Adrenal gland (tissue), 12 donors: ENCODE results near the gene MFNG. TPM values are rescaled to one million over a fixed set of nuclear protein-coding genes. Genes with fewer than 3 reads are reported as not detected.

ENCODE experiments used
- DNase-seq, 7 donors: peaks; one replicate each; pipeline ENCODE4 v3.0.0-alpha.2; 2019 to 2020
- H3K27ac ChIP-seq, 5 donors: fragments of 200-600 bp; sonication (generic) in 4 of 5; 1 replicate in 3 of 5; 2 replicates in 2 of 5; pipeline versions ENCODE4 v1.5.1 to v1.8.0; 2016 to 2020; ENCODE audit warnings: mild to moderate bottlenecking in 1 of 5
- H3K27me3 ChIP-seq: fragments of 200-600 bp; 2 replicates; pipeline ENCODE4 v1.8.0; 2021
- H3K36me3 ChIP-seq, 2 donors: fragments of 200-600 bp; replicated peaks in 1 of 2; 1 replicate in 1 of 2; 2 replicates in 1 of 2; pipeline versions ENCODE4 v1.5.1 to v1.8.0; 2018 to 2022
- H3K4me1 ChIP-seq, 2 donors: fragments of 200-600 bp; replicated peaks in 1 of 2; 1 replicate in 1 of 2; 2 replicates in 1 of 2; pipeline versions ENCODE4 v1.5.1 to v1.8.0; 2018 to 2021
- H3K4me3 ChIP-seq, 4 donors: fragments of 200-600 bp; sonication (generic) in 3 of 4; one replicate each; pipeline ENCODE4 v1.5.1; 2016 to 2018
- H3K9me3 ChIP-seq, 3 donors: fragments of 200-600 bp; sonication (generic) in 1 of 3; replicated peaks in 1 of 3; 1 replicate in 2 of 3; 2 replicates in 1 of 3; pipeline versions ENCODE4 v1.5.1 to v1.8.0; 2016 to 2021
- POLR2A ChIP-seq, 2 donors: fragments of 450-650 bp; IDR thresholded peaks; one replicate each; pipeline ENCODE4 v1.6.1; 2017; ENCODE audit warnings: antibody characterized with exemption in 2 of 2, mild to moderate bottlenecking in 2 of 2, moderate library complexity in 1 of 2
- WGBS, 4 donors: extraction: QIAGEN DNeasy Blood & Tissue Kit in 2 of 4; methylation state at CpG; one replicate each; pipeline versions ENCODE4 v1.1.5 to v1.1.7; 2013 to 2017; 5-methylcytosine and 5-hydroxymethylcytosine counted together
- intact Hi-C, 2 donors: fragments of 100-400 bp; cut with DNase I; formaldehyde crosslinking; loops; one replicate each; pipeline versions ENCODE4 v1.14.1 to v1.15.0; 2022 to 2023
- polyA plus RNA-seq, 3 donors: library from polyadenylated mRNA; stranded (reverse); fragments of 200-250 nt in 2 of 3; fragments of 350-450 nt in 1 of 3; fragmentation: Illumina TruSeq in 1 of 3; extraction: RNeasy Lipid Tissue Mini Kit (QIAGEN cat#74804) in 1 of 3; gene quantifications; one replicate each; pipeline ENCODE4 v1.2.3, GENCODE V29; 2013 to 2014
- total RNA-seq, 9 donors: library from RNA; depleted of rRNA in 4 of 9; stranded (reverse); fragments of >200 nt in 4 of 9; fragments of 120-200 nt in 1 of 9; fragmentation: NEBNext Ultra II Directional in 1 of 9; extraction: Animal tissue kit (Norgen Biotek cat#: 25700) in 1 of 9; gene quantifications; one replicate each; pipeline versions ENCODE4 v1.1.0 to v1.2.4, GENCODE V29; 2013 to 2023
- TF ChIP-seq, protein P1 (sequence below), 6 experiments: fragments of 450-650 bp in 4 of 6; fragments of 200-600 bp in 2 of 6; sonication (generic) in 1 of 6; IDR thresholded peaks; 1 replicate in 5 of 6; 2 replicates in 1 of 6; pipeline versions ENCODE4 v1.5.1 to v1.8.0; 2016 to 2021; ENCODE audit warnings: antibody characterized with exemption in 6 of 6, mild to moderate bottlenecking in 2 of 6, moderate library complexity in 1 of 6
- donor health status: healthy with polysubstance abuse.
- donor health status: Bipolar disorder and iron deficiency.
- donor health status: DM: yes; HTN: yes; CAD: no.
- donor health status: DM: no; HTN: no; CAD: no.
- donor health status: DM: no; HTN: no; CAD: no.
- donor health status: DM: yes; HTN: yes; CAD: no.

The MFNG gene
- total and polyA plus RNA-seq, 12 donors, result 4.0 to 27.6 (median 17.9) TPM

DNA sequence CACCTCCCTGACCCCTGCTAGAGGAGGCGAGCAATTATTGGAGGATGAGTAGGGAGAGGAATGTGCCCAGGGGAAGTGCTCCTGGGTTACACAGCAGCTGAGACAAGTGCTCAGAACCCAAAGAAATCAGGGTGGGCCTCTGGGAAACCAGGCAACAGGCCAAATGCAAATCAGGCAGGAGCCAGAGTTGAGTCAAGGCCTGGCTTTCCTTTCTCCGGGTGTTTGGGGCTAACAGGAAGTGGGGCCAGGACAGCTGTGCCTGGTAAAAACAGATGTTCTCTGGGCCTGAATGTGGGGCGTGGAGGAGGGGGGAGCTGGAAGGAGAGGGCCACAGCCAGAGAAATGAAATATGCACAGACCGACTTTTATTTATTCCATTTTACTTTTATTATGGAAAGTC is 22.0 kb downstream of the MFNG start:
- Histone ChIP-seq H3K4me3 (no peak overlapping the region), H3K9me3 (no peaks in the 10 kb centered on the region), H3K27me3 (no peaks in the 10 kb centered on the region), H3K27ac (no peak overlapping the region), H3K36me3 (no peaks in the 10 kb centered on the region), H3K4me1 (no peaks in the 10 kb centered on the region)
- intact Hi-C loops, result no loop called here
- DNase-seq, result no peak
- TF ChIP-seq, protein P1, sequence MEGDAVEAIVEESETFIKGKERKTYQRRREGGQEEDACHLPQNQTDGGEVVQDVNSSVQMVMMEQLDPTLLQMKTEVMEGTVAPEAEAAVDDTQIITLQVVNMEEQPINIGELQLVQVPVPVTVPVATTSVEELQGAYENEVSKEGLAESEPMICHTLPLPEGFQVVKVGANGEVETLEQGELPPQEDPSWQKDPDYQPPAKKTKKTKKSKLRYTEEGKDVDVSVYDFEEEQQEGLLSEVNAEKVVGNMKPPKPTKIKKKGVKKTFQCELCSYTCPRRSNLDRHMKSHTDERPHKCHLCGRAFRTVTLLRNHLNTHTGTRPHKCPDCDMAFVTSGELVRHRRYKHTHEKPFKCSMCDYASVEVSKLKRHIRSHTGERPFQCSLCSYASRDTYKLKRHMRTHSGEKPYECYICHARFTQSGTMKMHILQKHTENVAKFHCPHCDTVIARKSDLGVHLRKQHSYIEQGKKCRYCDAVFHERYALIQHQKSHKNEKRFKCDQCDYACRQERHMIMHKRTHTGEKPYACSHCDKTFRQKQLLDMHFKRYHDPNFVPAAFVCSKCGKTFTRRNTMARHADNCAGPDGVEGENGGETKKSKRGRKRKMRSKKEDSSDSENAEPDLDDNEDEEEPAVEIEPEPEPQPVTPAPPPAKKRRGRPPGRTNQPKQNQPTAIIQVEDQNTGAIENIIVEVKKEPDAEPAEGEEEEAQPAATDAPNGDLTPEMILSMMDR (IDR thresholded peaks at IDR 0.05), result no peak
- no peak for TF ChIP-seq POLR2A (IDR thresholded peaks at IDR 0.05)
- 38 to 45% (median 44%) methylated on average over 4 of the region's 4 CpGs for WGBS, 4 donors

DNA sequence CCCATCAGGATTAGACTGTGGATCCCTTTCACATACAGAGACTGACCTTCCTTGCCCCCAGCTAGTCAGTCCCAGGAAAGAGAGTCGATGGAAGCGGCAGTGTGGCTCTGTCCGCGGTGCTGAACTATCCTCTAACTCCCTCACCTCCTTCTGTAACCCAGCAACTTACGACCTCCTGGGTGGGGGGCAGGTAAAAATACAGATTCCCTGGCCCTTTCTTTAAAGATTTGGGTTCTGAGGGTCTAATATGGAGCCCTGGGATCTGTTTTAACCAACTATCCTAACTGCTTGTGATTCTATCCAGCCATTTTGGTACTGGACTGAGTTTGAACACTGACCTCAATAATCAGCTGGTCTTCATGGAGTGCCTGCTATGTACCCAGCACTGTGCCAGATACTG is 23.2 kb downstream of the MFNG start:
- no peaks in the 10 kb centered on the region for H3K36me3 ChIP-seq
- DNase-seq, result peak in 3 of 7 donors; percentile 31 to 48 (median 45)
- no peaks in the 10 kb centered on the region for H3K27me3 ChIP-seq
- no peaks in the 10 kb centered on the region for H3K9me3 ChIP-seq
- TF ChIP-seq, protein P1 (IDR thresholded peaks at IDR 0.05), result no peak
- no peak for TF ChIP-seq POLR2A (IDR thresholded peaks at IDR 0.05)
- intact Hi-C loops, result no loop called here
- no peak overlapping the region for H3K27ac ChIP-seq
- H3K4me1 ChIP-seq, result no peaks in the 10 kb centered on the region
- WGBS, 4 donors, result 7 to 27% (median 18%) methylated on average over 5 of the region's 5 CpGs
- H3K4me3 ChIP-seq, result no peak overlapping the region

DNA sequence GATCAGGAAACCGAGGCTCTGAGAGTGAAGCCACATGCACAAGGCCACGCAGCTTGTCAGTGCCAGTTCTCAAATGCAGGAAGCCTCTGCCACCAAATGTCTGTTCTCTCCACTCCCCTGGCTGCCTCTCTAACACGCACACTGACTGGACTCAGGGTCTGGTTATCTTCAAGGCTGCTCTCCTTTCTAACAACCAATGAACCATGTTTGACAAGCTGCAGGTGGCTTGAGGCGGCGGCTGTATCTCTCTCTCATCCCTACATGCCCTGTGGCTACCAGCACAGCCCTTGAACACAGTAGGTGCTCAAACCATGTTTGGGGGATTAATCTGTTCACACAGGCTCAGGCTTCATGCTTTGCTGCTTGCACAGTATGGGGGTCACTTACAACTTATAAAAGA is 23.7 kb downstream of the MFNG start:
- Histone ChIP-seq H3K9me3 (no peaks in the 10 kb centered on the region), H3K4me3 (no peak overlapping the region), H3K27ac (no peak overlapping the region), H3K27me3 (no peaks in the 10 kb centered on the region), H3K4me1 (no peaks in the 10 kb centered on the region), H3K36me3 (no peaks in the 10 kb centered on the region)
- DNase-seq, result no peak
- TF ChIP-seq, protein P1 (IDR thresholded peaks at IDR 0.05), result no peak
- TF ChIP-seq POLR2A (IDR thresholded peaks at IDR 0.05), result no peak
- WGBS, 4 donors, result 48 to 61% (median 55%) methylated on average over 5 of the region's 5 CpGs
- intact Hi-C loops, result no loop called here

DNA sequence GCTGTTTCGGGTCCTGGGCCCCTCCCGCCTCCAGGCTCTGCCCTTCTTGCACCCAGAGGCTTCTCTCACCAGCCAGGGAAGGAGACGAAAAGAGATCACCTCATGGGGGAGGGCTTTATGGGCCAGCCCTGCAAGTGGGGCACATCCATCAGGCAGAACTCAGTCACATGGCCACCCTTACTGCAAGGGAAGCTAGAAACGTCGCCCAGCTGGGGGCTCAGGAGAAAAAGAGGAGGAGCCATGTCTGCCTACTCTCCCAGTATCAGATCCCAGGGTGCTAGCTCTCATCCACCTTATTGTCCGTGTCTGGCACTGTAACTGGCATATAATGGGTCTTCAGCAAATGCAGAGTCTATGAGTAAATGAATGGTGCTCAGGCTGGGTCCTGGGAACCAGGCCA is 24.2 kb downstream of the MFNG start:
- no peaks in the 10 kb centered on the region for H3K9me3 ChIP-seq
- no peaks in the 10 kb centered on the region for H3K4me1 ChIP-seq
- 39 to 55% (median 45%) methylated on average over 4 to 6 of the region's 6 CpGs for WGBS, 4 donors
- no peaks in the 10 kb centered on the region for H3K27me3 ChIP-seq
- no peak overlapping the region for H3K4me3 ChIP-seq
- TF ChIP-seq, protein P1 (IDR thresholded peaks at IDR 0.05), result no peak
- no peak for TF ChIP-seq POLR2A (IDR thresholded peaks at IDR 0.05)
- intact Hi-C loops, result no loop called here
- H3K36me3 ChIP-seq, result no peaks in the 10 kb centered on the region
- no peak for DNase-seq
- H3K27ac ChIP-seq, result no peak overlapping the region
